ENCODE measurements around the gene RALGAPA1. TPM values are rescaled to one million over a fixed set of nuclear protein-coding genes. Genes with fewer than 3 reads are reported as not detected.

The RALGAPA1 gene
- total and polyA plus RNA-seq, 2 experiments from 2014 or later = 21.9 to 27.3 TPM

- TF ChIP-seq ZNF462 (CRISPR knock-in tag; IDR thresholded peaks at IDR 0.05) = no peak
- TF ChIP-seq REST (IDR thresholded peaks at IDR 0.05; ENCODE audit: unreplicated experiment) = no peak
- TF ChIP-seq NANOG (IDR thresholded peaks at IDR 0.05; ENCODE audit: borderline replicate concordance) = no peak
- no peak for TF ChIP-seq STAT1 (IDR thresholded peaks at IDR 0.05; ENCODE audit: unreplicated experiment)
Observed at GRCh38 chr14:35855876-35856481, 46.9 kb upstream of the RALGAPA1 start (continued).

GRCh38 chr14:35854696-35855270, 45.7 kb upstream of the RALGAPA1 start:
- H3K36me3 Mint-ChIP-seq (ENCODE audit: low read depth) = peaks cover 18% of the 10 kb centered on the region
- Histone ChIP-seq H3K9me2 (ENCODE audit: insufficient read depth) (no peaks in the 10 kb centered on the region), H3K4me3 (no peak overlapping the region), H3K4me1 (ENCODE audit: insufficient read depth) (no peaks in the 10 kb centered on the region), H2AFZ (no peak overlapping the region), H4K20me1 (replicated peaks; ENCODE audit: insufficient read depth) (no peaks in the 10 kb centered on the region), H3K79me2 (replicated peaks; ENCODE audit: insufficient read depth) (no peaks in the 10 kb centered on the region), H3K27me3 (ENCODE audit: insufficient read depth) (no peaks in the 10 kb centered on the region), H3K27ac (ENCODE audit: low read depth) (no peak overlapping the region), H3K4me2 (no peak overlapping the region), H3F3A (replicated peaks; ENCODE audit: low read depth) (no peaks in the 10 kb centered on the region), H3K36me3 (ENCODE audit: insufficient read depth) (no peaks in the 10 kb centered on the region; the same call in 1 of the 2 replicates)
- H3K27ac Mint-ChIP-seq = no peak overlapping the region
- DNase-seq (ENCODE audit: low spot score) = no peak
- H3K4me3 Mint-ChIP-seq = no peak overlapping the region
- H3K27me3 Mint-ChIP-seq (ENCODE audit: insufficient read depth, low read depth, poor library complexity) = no peaks in the 10 kb centered on the region
- H3K4me1 Mint-ChIP-seq = no peaks in the 10 kb centered on the region
- no peak for ATAC-seq
- peaks cover 4% of the 10 kb centered on the region; the same call in 1 of the 3 replicates for H3K9me3 Mint-ChIP-seq
- TF ChIP-seq NANOG (IDR thresholded peaks at IDR 0.05; ENCODE audit: borderline replicate concordance) (no peak), CREB1 (CRISPR knock-in tag; IDR thresholded peaks at IDR 0.05; ENCODE audit: low read depth) (no peak)

Data from GM23338 (cell line).